ENCODE results near the gene COG4.

The COG4 gene

DNA sequence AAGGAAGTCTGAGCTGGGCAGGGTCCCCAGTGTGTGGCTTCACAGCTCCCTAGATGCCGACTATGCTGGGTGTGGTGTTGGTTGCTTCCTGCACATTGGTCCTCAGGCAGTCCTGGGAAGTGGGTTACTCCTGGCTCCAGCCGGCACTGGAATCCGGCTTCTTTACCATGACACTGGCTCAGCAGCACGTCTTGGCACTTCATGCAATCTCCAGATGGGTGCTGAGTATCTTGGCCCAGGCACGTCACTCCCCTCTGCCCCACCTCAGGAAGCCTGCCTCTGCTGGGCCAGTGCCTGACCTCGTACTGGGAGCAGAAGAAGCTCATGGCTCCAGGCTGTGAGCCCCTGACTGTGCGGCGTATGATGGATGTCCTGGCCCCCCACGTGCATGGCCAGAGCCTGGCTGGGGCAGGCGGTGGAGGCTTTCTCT, 44.4 kb downstream of the COG4 start:
- no peak for DNase-seq (ENCODE audit: low read depth)

DNA sequence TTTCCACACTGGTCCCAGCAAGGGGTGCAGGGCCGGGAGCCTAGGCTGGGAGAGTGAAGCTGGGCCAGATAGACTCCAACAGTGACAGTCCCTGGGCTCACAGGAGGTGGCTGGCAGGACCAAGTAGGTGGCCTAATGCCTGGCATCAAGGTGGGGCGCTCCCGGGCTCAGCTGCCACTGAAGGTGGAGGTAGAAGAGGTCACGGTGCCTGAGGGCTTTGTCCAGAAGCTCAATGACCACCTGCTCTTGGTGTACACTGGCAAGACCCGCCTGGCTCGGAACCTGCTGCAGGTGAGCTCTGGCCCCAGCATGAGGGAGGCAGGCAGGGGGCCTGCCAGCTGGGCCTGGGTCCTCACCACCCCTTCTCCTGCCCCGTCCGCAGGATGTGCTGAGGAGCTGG, 45.2 kb downstream of the COG4 start:
- no peak for DNase-seq (ENCODE audit: low read depth)

DNA sequence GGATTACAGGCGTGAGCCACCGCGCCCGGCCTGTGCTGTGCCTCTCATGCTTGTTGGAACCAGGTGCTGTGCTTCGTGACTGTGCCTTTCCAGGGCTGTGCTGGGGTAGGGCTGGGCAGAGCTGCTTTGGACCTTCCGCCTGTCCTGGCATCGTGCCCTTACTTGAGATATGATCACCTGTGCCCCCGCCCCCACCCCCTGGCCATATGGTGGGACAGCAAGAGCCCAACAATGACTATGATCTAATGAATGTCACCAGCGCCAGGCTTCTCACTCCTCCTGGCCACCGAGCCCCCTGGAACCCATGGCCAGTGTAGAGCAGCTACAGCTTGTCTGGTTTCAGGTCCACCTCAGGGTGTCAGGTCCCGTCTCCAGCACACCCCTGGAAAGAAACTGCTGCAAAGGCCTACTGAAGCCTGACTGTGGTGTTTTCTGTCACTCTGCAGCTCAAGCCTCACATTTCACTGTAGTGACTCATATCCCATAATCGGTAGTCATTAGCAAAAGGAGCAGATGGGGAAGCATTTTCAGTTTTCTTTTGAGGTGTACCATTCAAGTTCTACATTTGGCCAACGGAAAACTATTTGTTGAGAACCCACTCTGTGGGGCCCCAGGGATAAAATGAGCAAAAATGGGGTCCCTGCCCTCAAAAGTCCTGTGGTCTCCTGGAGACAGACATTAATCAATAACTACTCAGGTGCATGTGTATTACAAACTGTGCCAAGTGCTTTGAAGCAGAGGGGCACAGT, 46.9 kb downstream of the COG4 start:
- DNase-seq (ENCODE audit: low read depth) = peak; percentile 52

DNA sequence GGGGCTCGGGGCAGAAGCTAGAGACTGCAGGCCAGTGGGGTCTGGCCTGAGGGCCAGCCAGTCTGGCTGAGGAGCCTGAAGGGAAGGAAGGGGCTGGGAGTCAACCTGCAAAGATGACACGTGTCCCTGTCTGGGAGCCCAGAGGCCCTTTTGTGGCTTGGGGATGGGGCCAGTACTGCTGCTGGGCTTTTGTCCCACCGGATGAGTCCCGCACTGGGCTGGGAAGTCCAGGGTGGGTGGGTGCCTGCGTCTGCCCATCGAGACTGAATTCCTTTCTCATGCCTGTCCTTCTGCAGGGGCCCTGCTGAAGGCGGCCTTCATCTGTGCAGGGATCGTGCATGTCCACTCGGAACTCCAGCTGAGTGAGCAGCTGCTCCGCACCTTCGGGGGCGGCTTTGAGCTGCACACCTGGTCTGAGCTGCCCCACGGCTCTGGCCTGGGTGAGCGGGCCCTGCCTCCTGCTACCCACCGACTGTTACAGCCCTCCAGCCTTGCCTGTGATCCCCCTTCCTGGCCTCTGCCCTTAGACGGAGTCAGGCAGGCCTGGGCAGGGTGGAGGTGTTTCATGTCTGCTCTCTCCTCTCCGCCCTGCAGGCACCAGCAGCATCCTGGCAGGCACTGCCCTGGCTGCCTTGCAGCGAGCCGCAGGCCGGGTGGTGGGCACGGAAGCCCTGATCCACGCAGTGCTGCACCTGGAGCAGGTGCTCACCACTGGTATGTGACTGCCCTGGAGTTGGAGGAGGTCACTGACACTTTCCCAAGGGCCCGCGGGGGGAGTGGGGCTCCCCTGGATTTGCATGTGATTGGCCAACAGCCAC, 48.1 kb downstream of the COG4 start:
- no peak for DNase-seq (ENCODE audit: low read depth)

DNA sequence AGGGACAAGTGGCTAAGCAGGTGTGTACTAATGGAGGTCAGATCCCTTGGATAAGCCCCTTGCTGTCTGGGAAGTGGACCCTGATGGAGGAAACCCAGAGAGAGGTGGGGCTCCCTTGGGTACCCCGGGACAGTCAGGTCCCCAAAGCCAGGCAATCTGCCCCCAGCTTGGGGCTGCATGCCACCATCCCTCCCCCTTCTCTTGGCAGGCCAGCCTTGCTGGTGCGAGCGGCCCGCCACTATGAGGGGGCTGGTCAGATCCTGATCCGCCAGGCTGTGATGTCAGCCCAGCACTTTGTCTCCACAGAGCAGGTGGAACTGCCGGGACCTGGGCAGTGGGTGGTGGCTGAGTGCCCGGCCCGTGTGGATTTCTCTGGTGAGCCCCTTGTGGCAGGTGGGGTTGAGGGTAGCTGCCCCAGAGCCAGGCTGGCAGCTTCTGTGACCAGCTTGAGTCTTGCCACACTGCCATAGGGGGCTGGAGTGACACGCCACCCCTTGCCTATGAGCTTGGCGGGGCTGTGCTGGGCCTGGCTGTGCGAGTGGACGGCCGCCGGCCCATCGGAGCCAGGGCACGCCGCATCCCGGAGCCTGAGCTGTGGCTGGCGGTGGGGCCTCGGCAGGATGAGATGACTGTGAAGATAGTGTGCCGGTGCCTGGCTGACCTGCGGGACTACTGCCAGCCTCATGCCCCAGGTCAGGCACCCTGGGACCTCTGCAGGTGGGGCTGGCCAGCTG, 48.9 kb downstream of the COG4 start:
- no peak for DNase-seq (ENCODE audit: low read depth)

DNA sequence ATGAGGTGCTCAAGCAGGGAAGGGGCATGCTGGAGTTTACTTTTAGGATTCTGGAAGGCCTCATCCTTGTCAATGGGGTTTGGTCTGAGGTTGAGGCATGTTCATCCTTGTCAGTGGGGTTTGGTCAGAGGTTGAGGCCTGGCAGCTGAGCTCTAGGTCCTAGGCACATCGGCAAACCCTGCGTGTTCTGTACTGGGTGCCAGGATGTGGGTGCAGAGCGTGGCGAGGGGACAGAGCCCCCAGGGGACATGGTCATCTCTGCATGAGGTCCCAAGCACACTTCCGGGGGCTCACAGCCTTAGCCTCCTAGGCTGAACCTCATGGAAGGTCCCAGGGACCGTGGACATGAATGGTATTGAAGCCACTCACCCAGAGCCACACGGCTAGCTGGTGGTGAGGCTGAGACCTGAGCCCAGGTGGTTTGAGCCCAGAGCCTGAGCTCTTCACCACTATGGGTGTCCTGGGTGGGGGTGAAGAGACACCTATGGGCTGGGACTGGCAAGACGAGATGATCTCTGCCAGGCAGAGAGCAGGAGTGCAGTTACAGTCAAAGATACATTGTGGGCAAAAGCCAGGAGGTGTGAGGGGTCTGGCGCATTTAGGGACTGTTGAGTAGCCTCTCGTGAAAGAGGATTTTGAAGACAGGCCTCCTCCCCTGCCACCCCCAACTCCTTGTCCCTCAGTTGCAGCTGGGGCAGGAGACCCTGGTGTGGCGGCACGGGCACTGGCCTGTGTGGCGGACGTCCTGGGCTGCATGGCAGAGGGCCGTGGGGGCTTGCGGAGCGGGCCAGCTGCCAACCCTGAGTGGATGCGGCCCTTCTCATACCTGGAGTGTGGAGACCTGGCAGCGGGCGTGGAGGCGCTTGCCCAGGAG, 49.7 kb downstream of the COG4 start:
- no peak for DNase-seq (ENCODE audit: low read depth)

DNA sequence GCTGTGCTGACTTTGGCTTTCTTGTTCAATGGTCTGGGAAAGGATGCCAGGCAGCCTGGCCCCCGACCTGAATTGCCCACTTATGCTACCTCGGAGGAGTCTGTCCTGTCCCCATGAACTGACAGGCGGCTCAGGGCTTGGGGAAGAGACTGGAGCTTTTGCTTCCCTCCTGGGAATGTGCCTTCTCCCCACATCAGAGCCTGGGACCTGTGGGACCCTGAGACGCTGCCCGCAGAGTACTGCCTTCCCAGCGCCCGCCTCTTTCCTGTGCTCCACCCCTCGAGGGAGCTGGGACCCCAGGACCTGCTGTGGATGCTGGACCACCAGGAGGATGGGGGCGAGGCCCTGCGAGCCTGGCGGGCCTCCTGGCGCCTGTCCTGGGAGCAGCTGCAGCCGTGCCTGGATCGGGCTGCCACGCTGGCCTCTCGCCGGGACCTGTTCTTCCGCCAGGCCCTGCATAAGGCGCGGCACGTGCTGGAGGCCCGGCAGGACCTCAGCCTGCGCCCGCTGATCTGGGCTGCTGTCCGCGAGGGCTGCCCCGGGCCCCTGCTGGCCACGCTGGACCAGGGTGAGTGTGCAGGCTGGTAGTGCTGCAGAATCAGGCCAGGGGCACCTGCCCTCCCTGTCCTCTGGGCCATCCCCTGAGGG, 50.4 kb downstream of the COG4 start:
- DNase-seq (ENCODE audit: low read depth) = no peak

DNA sequence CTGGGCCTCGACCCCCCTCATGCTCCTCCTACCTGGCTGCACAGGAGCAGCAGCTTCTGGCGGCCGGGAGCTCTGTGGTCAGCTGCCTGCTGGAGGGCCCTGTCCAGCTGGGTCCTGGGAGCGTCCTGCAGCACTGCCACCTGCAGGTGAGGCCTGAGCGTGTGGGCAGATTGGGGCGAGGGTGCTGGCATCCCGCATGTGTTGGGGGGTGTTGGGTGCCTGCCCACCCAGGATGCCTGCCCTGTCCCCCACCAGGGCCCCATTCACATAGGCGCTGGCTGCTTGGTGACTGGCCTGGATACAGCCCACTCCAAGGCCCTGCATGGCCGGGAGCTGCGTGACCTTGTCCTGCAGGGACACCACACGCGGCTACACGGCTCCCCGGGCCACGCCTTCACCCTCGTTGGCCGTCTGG, 52.4 kb downstream of the COG4 start:
- no peak for DNase-seq (ENCODE audit: low read depth)

DNA sequence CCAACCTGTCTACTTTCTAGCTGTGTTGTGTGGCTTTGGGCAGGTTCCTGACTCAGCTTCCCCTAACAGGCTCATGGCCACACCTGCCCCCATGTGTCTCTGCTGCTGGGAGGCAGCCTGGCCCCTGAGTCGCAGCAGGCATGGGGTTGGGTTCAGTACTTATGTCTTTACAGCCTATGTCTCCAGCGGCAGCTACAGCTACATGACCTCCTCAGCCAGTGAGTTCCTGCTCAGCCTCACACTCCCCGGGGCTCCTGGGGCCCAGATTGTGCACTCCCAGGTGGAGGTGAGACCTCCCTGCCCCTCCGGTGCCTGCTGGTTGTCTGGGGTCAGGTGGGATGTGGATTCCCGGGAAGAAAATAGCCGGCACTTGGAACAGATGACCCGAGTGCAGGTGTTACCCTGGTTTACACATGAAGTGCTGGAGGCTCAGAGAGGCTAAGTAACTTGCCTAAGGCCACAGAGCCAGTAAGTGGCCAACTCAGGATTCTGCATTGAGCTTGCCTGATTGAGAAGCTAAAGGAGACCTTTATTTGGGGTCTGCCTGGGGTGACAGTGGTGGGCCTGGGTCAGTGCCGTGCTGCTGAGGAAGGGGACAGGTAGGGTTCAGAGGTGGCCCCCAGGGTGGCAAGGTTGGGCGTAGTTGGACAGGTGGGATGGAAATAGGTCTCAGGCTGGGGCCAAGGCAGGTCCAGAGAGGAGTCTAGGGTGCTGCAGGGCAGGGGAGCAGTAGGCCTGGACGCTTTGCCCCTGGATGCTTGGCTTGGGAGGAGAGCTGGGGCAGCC, 53.0 kb downstream of the COG4 start:
- no peak for DNase-seq (ENCODE audit: low read depth)

DNA sequence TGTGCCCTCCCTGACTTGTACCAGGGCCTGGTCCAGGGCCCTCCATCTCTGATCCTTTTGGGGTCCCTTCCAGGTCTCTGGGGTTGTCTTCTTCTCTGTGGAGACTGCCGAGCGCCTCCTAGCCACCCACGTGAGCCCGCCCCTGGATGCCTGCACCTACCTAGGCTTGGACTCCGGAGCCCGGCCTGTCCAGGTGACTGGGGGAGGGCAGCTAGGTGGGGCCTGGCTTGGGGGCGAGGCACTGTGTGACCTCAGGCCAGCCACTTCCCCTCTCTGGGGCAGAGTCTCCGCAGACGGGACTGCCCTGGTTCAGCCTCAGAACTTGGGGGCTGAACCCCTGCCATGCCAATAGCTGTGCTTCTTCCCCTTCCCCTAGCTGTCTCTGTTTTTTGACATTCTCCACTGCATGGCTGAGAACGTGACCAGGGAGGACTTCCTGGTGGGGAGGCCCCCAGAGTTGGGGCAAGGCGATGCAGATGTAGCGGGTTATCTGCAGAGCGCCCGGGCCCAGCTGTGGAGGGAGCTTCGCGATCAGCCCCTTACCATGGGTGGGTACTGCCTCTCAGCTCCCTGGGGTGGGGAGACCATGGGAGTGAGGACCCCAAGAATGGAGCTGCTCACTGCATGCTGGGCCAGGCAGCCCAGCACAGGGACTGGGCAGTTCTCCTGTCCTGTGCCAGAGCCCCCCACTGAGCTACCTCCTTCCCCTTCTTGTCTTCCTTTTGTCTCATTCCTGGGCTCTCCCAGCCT, 54.4 kb downstream of the COG4 start:
- DNase-seq (ENCODE audit: low read depth) = no peak

DNA sequence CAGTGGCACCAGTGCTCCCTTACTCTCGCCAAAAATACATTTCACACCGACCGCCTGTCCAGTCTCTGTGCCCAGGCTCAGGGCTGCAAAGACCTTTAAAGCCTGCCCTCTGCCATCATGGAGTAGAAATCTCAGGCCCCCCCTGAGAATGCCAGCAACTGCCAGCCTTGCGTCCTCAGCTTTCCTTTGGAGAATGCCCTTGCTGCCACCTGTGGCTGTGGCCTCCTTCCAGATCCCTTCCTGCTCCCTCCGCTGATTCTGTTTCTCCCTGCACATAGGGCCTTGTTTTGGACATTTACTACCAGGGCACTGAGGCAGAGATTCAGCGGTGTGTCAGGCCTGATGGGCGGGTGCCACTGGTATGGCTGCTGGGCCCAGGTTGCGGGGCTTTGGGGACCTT, 55.7 kb downstream of the COG4 start:
- no peak for DNase-seq (ENCODE audit: low read depth)

DNA sequence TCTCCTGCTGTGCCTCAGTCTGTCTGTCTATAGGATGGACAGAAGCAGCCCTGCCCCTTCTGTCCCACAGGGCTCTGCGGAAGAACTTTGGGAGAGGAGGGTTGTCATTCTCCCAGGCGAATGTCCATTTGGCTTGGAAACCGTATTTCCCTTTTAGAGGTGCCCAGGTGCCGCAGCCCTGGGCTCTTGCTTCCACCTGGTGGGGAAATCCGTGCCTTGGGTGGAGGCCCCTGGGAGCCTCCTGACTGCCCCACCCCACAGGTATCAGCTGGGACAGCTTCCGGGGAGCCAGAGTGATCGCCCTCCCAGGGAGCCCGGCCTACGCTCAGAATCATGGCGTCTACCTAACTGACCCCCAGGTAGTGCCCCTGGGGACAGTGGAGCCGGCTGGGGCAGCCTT, 56.2 kb downstream of the COG4 start:
- DNase-seq (ENCODE audit: low read depth) = no peak

DNA sequence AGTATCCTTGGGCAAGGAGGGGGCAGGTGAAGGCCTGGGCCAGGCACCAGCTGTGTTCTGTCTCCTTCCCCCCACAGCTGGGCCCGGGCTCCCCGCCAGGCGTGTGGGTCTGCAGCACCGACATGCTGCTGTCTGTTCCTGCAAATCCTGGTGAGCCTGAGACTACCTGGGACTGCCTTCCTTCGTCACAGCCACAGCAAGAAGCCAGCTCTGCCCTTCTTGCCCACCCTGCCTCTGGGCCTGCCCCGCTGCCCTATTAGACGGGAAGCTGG, 56.6 kb downstream of the COG4 start:
- no peak for DNase-seq (ENCODE audit: low read depth)

DNA sequence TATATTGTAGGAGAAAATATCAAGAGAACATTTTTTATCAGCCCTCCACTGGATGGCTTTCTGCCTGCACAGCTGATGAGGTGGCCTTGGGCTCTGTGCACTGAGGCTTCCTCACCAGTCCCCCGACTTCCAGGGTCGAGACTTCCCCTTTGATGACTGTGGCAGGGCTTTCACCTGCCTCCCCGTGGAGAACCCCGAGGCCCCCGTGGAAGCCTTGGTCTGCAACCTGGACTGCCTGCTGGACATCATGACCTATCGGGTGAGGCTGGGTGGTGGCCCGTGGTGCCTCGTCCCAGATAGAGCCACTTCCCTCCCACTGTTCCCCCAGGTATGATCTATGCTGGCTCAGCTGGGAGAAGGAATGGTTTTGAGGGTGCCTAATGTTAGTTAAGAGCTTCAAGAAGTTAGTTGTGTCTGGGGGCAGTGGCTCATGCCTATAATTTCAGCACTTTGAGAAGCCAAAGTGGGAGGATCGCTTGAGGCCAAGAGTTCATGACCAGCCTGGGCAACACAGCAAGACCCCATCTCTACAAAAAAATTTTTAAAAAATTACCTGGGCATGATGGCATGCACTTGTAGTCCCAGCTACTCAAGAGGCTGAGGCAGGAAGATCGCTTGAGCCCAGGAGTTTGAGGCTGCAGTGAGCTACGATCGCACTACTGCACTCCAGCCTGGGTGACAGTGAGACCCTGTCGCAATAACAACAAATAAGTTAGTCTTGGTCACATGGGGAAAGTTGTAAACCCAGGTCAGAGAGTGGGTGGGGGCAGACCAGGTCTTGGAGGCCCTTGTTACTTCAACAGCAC, 57.2 kb downstream of the COG4 start:
- no peak for DNase-seq (ENCODE audit: low read depth)

DNA sequence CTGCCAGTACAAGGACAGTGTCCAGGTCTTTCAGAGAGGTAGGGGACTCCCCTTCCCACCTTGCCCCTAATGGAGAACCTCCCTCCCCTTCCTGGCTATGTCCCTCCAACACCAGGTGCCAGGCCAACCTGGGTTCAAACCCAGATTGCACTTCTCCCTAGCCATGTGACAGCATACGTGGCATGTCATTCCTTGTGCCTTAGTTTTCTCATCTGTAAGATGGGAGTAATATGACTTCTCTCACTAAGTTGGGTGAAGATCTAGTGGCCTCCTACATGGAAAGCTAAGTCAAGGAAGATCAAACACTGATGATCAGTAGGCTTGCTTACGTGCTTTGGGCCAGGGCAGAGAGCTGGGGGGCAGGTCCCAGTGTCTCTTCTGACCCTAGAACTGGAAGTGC, 60.1 kb downstream of the COG4 start:
- DNase-seq (ENCODE audit: low read depth) = no peak

DNA sequence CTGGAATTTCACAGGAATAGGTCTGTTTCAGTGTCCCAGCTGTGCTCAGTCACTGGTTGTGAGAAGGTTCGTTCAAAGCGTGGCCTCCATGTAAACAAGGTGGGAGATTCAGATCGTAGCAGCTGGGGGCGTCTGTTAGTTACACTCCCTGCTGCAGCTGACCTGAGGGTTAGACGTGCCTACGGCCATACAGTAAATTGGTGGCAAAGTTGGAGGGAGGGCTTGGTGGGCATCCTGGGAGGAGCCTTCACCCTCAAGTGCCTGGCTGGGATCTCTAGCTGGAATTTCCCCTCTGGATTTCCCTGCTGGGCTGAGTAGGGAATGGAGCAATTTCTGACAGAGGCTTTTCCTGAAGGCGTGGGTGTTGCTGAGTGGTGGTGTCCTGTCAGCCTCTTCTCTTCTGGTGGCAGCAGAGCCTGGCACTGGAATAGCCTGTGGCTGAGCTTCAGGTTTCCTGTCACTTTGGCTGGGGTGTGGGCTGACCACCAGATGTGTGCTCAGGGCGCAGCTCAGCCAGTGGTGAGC, 62.6 kb downstream of the COG4 start:
- no peak for DNase-seq (ENCODE audit: low read depth)

DNA sequence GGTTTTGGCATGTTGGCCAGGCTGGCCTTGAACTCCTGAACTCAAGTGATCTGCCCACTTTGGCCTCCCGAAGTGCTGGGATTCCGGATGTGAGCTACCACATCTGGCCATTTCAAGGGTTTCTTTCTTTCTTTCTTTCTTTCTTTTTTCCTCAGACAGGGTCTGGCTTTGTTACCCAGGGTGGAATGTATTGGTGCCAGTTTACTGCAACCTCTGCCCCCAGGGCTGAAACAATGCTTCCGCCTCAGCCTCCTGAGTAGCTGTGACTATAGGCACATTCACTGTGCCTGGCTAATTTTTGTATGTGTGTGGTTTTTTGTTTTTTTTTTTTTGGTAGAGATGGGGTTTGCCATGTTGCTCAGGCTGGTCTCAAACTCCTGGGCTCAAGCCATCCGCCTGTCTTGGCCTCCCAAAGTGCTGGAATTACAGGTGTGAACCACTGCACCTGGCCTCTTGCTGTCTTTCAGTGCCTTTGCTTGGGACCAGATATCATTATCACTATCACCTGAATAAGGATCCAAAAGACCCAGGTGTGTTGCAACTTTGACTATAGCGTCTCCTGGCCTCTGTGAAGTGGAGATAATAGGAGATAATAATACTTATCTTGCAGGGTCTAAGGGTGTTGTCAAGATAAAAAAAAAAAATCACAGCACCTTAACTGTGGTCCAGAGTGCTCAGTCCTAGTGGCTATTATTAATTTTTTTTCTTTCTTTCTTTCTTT, 65.7 kb downstream of the COG4 start:
- DNase-seq (ENCODE audit: low read depth) = no peak

DNA sequence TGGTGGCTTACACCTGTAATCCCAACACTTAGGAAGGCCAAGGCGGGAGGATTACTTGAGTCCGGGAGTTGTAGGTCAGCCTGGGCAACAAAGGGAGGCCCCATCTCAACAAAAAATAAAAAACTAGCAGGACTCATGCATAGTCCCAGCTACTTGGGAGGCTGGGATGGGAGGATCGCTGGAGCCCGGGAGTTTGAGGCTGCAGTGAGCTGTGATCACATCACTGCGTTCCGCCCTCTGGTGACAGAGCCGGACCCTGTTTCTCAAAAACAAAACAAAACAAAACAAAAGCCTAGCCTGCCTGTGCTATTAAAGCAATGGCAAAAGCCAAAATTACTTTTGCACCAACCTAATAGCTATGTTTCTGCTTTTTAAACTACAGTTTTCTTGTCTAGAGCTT, 67.4 kb downstream of the COG4 start:
- DNase-seq (ENCODE audit: low read depth) = no peak

Data from HS-5 (cell line).